Measurements from ENCODE around the gene NCOA1.
"Not testable (repeated sequence)": the region's sequence is repeated elsewhere in the genome, so short reads cannot be mapped to it uniquely, and the experiment has no call there.

Gene NCOA1

DNA sequence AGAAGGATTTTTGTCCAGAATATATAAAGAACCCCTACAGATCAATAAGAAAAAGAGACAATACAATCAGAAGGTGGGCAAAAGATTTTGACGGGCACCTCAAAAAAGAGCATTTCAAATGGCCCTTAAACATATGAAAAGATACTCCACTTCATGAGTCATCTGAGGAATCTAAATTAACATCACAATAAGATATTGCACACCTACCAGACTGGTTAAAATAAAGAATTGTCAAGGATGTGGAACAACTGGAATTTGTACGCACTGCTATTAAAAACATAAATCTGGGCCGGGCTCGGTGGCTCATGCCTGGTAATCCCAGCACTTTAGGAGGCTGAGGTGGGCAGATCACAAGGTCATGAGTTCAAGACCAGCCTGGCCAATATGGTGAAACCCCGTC, 17.0 kb upstream of the NCOA1 start:
- DNase-seq (ENCODE audit: low read depth in 2 of 3, low spot score in 2 of 3): no peak

DNA sequence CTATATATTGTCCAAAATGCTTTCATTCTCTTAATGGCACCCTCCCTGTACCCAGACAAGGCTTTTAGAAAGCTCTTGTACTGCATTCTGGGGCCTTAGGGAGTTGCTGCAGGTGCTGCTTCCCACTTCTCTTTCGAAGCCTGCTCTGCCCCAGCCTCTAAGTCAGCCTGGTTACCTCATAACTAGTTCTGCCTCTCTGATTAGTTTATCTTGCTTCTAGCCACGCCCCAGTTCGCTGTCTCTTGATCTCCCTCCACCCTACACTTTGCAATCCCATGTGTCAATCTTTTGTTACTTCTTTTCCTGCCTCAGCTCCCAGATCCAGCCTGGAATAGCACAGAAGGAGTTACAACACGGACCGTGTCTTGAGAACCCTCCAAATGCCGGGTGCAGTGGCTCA, 13.8 kb upstream of the NCOA1 start:
- no peak for DNase-seq (ENCODE audit: low read depth in 2 of 3, low spot score in 2 of 3)

- DNase-seq (ENCODE audit: low read depth in 2 of 3, low spot score in 2 of 3): no peak
Observed at GRCh38 chr2:24478243-24478642, 12.8 kb upstream of the NCOA1 start.

DNA sequence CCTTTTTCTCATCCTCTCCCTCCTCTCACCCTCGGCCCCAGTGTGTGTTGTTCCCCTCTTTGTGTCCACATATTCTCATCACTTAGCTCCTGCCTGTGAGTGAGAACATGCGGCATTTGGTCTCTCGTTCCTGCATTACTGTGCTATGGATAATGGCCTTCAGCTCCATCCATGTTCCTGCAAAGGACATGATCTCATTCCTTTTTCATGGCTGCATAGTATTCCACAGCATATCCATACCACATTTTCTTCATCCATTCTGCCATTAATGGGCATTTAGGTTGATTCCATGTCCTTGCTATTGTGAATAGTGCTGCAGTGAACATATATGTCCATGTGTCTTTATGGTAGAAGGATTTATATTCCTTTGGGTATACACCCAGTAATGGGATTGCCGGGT, 10.8 kb upstream of the NCOA1 start:
- DNase-seq (ENCODE audit: low read depth in 2 of 3, low spot score in 2 of 3): no peak

- DNase-seq (ENCODE audit: low read depth in 2 of 3, low spot score in 2 of 3): no peak
Observed at GRCh38 chr2:24482251-24482971, 8.6 kb upstream of the NCOA1 start.

GRCh38 chr2:24482972-24483300, 8.1 kb upstream of the NCOA1 start:
- DNase-seq (ENCODE audit: low read depth in 2 of 3, low spot score in 2 of 3): no peak

DNA sequence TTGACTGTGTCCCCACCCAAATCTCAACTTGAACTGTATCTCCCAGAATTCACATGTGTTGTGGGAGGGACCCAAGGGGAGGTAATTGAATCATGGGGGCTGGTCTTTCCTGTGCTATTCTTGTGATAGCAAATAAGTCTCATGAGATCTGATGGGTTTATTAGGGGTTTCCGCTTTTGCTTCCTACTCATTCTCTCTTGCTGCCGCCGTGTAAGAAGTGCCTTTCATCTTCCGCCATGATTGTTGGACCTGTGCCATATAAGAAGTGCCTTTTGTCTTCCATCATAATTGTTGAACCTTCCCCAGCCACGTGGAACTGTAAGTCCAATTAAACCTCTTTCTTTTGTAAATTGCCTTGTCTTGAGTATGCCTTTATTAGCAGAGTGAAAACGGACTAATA, 6.4 kb upstream of the NCOA1 start:
- DNase-seq (ENCODE audit: low read depth in 2 of 3, low spot score in 2 of 3): not testable (repeated sequence)

DNA sequence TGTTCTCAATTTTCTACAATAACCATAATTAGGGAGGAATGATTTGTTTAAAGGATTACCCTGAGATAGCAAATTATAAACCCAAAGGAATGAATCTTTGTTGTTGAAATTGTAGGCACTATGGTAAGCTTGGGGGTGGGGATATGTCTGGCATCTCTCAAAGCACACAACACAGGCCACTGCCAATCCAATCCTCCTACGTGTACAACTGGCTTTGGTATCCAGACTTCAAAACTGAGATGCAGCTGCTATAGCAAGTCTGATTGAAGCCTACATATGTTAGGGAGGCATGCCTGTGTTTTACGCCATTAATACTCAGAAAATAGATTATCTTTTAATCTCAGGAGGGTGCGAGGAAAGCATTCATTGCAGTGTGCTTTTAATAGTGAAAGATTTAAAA, 5.9 kb upstream of the NCOA1 start:
- no peak for DNase-seq (ENCODE audit: low read depth in 2 of 3, low spot score in 2 of 3)

- no peak for DNase-seq (ENCODE audit: low read depth in 2 of 3, low spot score in 2 of 3)
Observed at GRCh38 chr2:24486636-24487205, 4.3 kb upstream of the NCOA1 start.

DNA sequence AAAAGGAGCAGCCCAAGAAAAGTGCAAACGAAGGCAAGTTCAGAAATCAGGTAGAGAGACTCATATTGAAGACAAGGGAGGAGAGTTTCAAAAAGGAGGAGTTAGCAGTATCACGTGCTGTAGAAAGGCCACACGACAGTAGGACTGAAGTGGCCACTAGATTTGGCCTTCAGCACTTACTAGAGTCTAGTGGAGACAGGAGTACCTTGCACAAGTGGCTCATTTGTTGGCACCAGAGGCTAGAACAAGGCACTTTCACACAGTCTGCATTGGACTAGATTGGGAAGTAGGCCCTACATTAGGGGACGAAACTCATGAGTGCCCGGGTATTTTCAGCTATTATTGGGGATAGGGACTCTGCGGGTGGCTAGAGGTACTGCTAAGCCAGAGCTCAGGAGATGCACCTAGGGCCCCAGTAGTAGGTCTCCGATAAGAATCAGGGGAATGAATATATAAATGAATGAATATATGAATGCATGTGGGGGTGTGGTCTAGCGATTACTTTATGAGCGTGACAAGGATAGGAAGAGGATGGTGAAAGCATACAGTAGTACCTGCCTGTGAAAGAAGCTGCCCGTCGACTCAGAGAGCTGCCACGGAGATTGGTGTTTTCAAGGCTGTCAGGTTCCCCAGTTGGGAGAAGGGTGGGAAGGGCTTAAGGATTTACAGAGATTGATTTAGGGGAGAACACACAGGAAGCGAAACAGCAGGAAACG, 1.4 kb upstream of the NCOA1 start:
- DNase-seq (ENCODE audit: low read depth in 2 of 3, low spot score in 2 of 3): no peak

- DNase-seq (ENCODE audit: low read depth in 2 of 3, low spot score in 2 of 3): no peak
Observed at GRCh38 chr2:24490181-24490689, 819 bp upstream of the NCOA1 start.

GRCh38 chr2:24491542-24492420, 727 bp downstream of the NCOA1 start:
- peak in 2 of 3 experiments; percentile 25 to 36 for DNase-seq (ENCODE audit: low read depth in 2 of 3, low spot score in 2 of 3)

GRCh38 chr2:24492421-24493279, 1.6 kb downstream of the NCOA1 start:
- DNase-seq (ENCODE audit: low read depth in 2 of 3, low spot score in 2 of 3): no peak

DNA sequence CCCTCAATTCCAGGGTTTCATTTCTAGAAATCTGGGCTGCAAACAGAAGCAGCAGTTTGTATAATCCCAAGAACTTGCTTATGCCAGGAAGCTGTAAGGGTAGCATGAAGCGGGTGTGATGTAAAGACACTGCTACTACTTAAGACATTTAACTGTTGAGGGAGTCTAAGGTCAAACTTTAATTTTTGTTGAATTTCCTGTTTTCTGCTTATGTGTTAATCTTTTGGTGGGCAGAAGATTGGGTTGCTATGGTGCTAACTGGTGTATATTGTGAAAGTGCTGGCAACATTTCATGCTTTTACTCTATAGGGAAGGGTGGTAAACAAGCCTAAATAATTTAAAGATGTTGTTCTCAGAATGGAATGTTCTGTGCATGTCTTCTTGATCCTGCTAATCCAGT, 2.7 kb downstream of the NCOA1 start:
- no peak for DNase-seq (ENCODE audit: low read depth in 2 of 3, low spot score in 2 of 3)

DNA sequence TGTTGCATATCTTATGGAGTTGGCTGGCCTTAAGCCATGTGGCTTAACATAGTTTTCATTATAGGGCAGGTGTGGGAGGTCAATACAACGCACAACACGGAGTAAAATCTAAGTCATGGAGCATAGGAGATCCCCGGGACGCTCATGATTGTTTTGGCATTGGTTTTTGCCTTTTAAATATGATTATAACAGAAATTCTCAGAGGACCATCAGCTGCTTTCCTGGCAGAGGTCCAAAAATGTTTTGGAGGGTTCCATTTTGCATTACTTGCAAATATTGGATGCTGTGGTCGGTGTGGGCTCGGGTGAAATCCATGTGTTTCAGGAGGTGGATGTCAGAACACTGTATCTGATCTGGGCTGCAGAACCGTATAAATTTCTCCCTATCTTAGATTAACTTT, 3.4 kb downstream of the NCOA1 start:
- no peak for DNase-seq (ENCODE audit: low read depth in 2 of 3, low spot score in 2 of 3)

DNA sequence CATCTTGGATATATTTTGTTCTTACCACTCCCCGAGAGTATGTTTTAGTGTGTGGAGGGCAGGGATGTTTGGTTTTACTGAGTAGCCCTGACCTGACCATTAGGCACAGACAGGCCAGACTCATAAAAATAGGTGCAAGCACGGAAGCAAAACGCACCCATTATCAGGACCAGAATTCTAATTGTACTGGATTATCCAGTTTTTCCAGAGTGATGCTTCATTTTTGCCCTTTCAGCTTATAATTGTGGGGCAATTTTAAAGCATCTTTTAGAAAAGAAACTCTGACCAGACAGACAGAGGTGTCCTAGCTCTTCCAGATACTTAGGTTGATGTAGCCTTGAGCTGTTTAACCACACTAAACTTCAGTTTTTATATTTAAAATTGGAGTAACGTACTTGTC, 4.4 kb downstream of the NCOA1 start:
- DNase-seq (ENCODE audit: low read depth in 2 of 3, low spot score in 2 of 3): no peak

- DNase-seq (ENCODE audit: low read depth in 2 of 3, low spot score in 2 of 3): no peak
Observed at GRCh38 chr2:24496959-24497358, 5.9 kb downstream of the NCOA1 start.

- no peak for DNase-seq (ENCODE audit: low read depth in 2 of 3, low spot score in 2 of 3)
Observed at GRCh38 chr2:24497685-24498084, 6.6 kb downstream of the NCOA1 start.

DNA sequence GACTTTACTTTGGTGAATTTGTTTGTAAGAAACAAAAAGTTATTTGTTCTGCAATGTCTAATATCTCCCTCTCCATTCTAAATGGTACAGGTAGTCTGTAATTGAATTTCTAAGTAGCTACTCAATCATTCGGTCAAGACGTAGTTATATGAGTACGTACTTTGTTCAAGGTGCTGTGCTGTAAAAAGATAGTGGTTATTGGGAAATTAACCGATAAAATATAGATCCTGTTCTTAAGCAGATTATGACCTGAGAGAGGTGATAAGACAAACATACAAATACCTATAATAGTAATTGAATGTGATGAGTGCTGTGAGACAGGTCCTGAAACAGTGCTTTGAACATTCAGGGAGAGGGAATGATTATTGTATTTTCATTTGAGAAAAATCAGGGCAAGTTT, 7.1 kb downstream of the NCOA1 start:
- no peak for DNase-seq (ENCODE audit: low read depth in 2 of 3, low spot score in 2 of 3)

DNA sequence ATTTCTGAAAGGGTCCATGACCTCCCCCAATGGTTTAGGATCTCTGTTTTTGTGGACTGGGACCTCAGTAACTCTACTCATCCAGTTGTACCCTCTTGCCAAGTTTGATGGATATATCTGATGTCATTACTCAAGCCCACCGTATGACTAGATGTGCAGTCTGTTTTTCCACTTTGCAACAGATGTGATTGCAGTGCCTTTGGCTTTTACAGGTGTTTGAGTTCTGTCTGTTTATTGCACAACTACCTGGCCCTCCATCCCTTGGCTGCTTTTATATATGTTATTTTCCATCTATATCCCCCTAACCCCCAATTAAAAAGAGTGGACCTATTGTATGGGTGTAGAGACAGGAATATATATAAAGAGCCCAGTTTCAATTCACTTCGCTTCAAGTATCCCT, 10.8 kb downstream of the NCOA1 start:
- no peak for DNase-seq (ENCODE audit: low read depth in 2 of 3, low spot score in 2 of 3)
